Articular chondrocyte of knee joint (primary cell): ENCODE measurements around the gene CCDC167. TPM values are rescaled to one million over a fixed set of nuclear protein-coding genes. Genes with fewer than 3 reads are reported as not detected.

ENCODE experiments used
- total RNA-seq: library from RNA; depleted of rRNA; stranded (reverse); fragments of >200 nt; gene quantifications from 2 replicates; pipeline ENCODE4 v1.2.3, GENCODE V29; 2012

Gene CCDC167
- total RNA-seq, result 17.9 and 22.9 TPM in 2 replicates

GRCh38 chr6:37499433-37500293 is at the start of gene CCDC167:
TSS of gene CCDC167 (minus strand) at chr6:37499893. CDS start at chr6:37499863, 30 bp downstream.

Other genes starting within 250 kb of the CCDC167 start
- gene TBC1D22B, start 242.1 kb downstream of the CCDC167 start, total RNA-seq, result 5.9 TPM in 2 replicates
- gene TMEM217, start 241.7 kb downstream of the CCDC167 start, total RNA-seq, result 2.6 and 3.3 TPM in 2 replicates
- 22.3 and 28.9 TPM in 2 replicates for gene RNF8, start 145.9 kb downstream of the CCDC167 start, total RNA-seq
- gene CMTR1, start 66.7 kb downstream of the CCDC167 start, total RNA-seq, result 35.1 and 35.3 TPM in 2 replicates
- gene MDGA1, start 198.0 kb upstream of the CCDC167 start, total RNA-seq, result 9.9 and 13.3 TPM in 2 replicates